SK-N-SH treated with all-trans-retinoic acid at 6 μM for 48 hours (cell line): ENCODE results near the gene SRCAP.

Source experiments
- ATAC-seq: fragments of 200-7000 bp; cut with Tn5 transposase; 3 replicates; pipeline ENCODE4 v1.9.1; 2020; ENCODE audit warnings: mild to moderate bottlenecking, moderate library complexity
- ARNTL ChIP-seq: fragments of 450-650 bp; formaldehyde crosslinking; IDR thresholded peaks from 2 replicates; pipeline ENCODE4 v1.5.0; 2020; ENCODE audit warnings: low read depth, mild to moderate bottlenecking, moderate library complexity, borderline replicate concordance
- BACH2 ChIP-seq: fragments of 250-450 bp; sonication (Bioruptor Pico); IDR thresholded peaks from 2 replicates; pipeline ENCODE4 v1.9.0; 2021; ENCODE audit warnings: mild to moderate bottlenecking, borderline replicate concordance
- CREB5 ChIP-seq: fragments of 250-450 bp; sonication (Bioruptor Pico); IDR thresholded peaks from 2 replicates; pipeline ENCODE4 v1.5.1; 2020; ENCODE audit warnings: low read depth, mild to moderate bottlenecking, moderate library complexity
- CSDC2 ChIP-seq: fragments of 250-450 bp; sonication (Bioruptor Pico); IDR thresholded peaks from 2 replicates; pipeline ENCODE4 v1.5.0; 2020; ENCODE audit warnings: mild to moderate bottlenecking, moderate library complexity
- ESRRG ChIP-seq: fragments of 250-450 bp; sonication (Bioruptor Pico); IDR thresholded peaks from 2 replicates; pipeline ENCODE4 v1.6.1; 2021; ENCODE audit warnings: mild to moderate bottlenecking
- GLIS3 ChIP-seq: fragments of 250-450 bp; sonication (Bioruptor Pico); IDR thresholded peaks from 2 replicates; pipeline ENCODE4 v1.5.0; 2020; ENCODE audit warnings: mild to moderate bottlenecking, moderate library complexity
- ISL1 ChIP-seq: fragments of 250-450 bp; sonication (Bioruptor Pico); IDR thresholded peaks from 2 replicates; pipeline ENCODE4 v2.1.2; 2022; ENCODE audit warnings: mild to moderate bottlenecking, moderate library complexity
- OSR1 ChIP-seq: fragments of 250-450 bp; sonication (Bioruptor Pico); IDR thresholded peaks from 2 replicates; pipeline ENCODE4 v1.8.0; 2022; ENCODE audit warnings: moderate library complexity, mild to moderate bottlenecking, inconsistent platforms
- PATZ1 ChIP-seq: fragments of 250-450 bp; sonication (Bioruptor Pico); IDR thresholded peaks from 2 replicates; pipeline ENCODE4 v1.8.0; 2020; ENCODE audit warnings: mild to moderate bottlenecking, moderate library complexity, borderline replicate concordance
- POU6F1 ChIP-seq: fragments of 250-450 bp; sonication (Bioruptor Pico); IDR thresholded peaks from 2 replicates; pipeline ENCODE4 v1.8.0; 2021; ENCODE audit warnings: low read depth, mild to moderate bottlenecking, moderate library complexity, borderline replicate concordance
- PPARA ChIP-seq: fragments of 250-450 bp; sonication (Bioruptor Pico); IDR thresholded peaks from 2 replicates; pipeline ENCODE4 v1.5.0; 2020; ENCODE audit warnings: mild to moderate bottlenecking, borderline replicate concordance
- RARB ChIP-seq: fragments of 250-450 bp; sonication (Bioruptor Pico); IDR thresholded peaks from 2 replicates; pipeline ENCODE4 v1.8.0; 2021; ENCODE audit warnings: mild to moderate bottlenecking, moderate library complexity
- SNAI2 ChIP-seq: fragments of 250-450 bp; sonication (Bioruptor Pico); IDR thresholded peaks from 2 replicates; pipeline ENCODE4 v1.5.0; 2020; ENCODE audit warnings: mild to moderate bottlenecking, moderate library complexity
- TCF4 ChIP-seq: fragments of 250-450 bp; sonication (Bioruptor Pico); IDR thresholded peaks from 2 replicates; pipeline ENCODE4 v1.8.0; 2021; ENCODE audit warnings: mild to moderate bottlenecking, moderate library complexity, borderline replicate concordance
- TOX ChIP-seq: fragments of 250-450 bp; sonication (Bioruptor Pico); IDR thresholded peaks from 2 replicates; pipeline ENCODE4 v1.8.0; 2021; ENCODE audit warnings: mild to moderate bottlenecking, moderate library complexity, borderline replicate concordance
- TSHZ2 ChIP-seq: fragments of 250-450 bp; sonication (Bioruptor Pico); IDR thresholded peaks from 2 replicates; pipeline ENCODE4 v1.5.0; 2020; ENCODE audit warnings: mild to moderate bottlenecking, moderate library complexity
- ZC3H10 ChIP-seq: fragments of 250-450 bp; sonication (Bioruptor Pico); IDR thresholded peaks from 2 replicates; pipeline ENCODE4 v1.5.1; 2021; ENCODE audit warnings: mild to moderate bottlenecking, moderate library complexity
- ZFP3 ChIP-seq: fragments of 250-450 bp; sonication (Bioruptor Pico); IDR thresholded peaks from 2 replicates; pipeline ENCODE4 v1.5.0; 2020; ENCODE audit warnings: mild to moderate bottlenecking, moderate library complexity
- ZFP30 ChIP-seq: fragments of 450-650 bp; formaldehyde crosslinking; IDR thresholded peaks from 2 replicates; pipeline ENCODE4 v1.5.0; 2022; ENCODE audit warnings: mild to moderate bottlenecking, moderate library complexity
- ZNF565 ChIP-seq: fragments of 450-650 bp; formaldehyde crosslinking; conservative IDR thresholded peaks from 2 replicates; pipeline ENCODE4 v1.5.0; 2020; ENCODE audit warnings: low read depth, mild to moderate bottlenecking, moderate library complexity
- ZNF70 ChIP-seq: fragments of 450-650 bp; formaldehyde crosslinking; IDR thresholded peaks from 2 replicates; pipeline ENCODE4 v1.5.0; 2020; ENCODE audit warnings: mild to moderate bottlenecking, moderate library complexity
- ZNF8 ChIP-seq: fragments of 450-650 bp; formaldehyde crosslinking; IDR thresholded peaks from 2 replicates; pipeline ENCODE4 v1.5.0; 2020; ENCODE audit warnings: mild to moderate bottlenecking, moderate library complexity

SRCAP gene

GRCh38 chr16:30762991-30763725 lies 64.2 kb downstream of the SRCAP start:
- no peak for ATAC-seq
- TF ChIP-seq RARB (CRISPR knock-in tag), result no peak
- TF ChIP-seq OSR1 (CRISPR knock-in tag), result no peak
- TF ChIP-seq CREB5 (CRISPR knock-in tag), result no peak
- no peak for TF ChIP-seq POU6F1
- no peak for TF ChIP-seq TSHZ2 (CRISPR knock-in tag)
- TF ChIP-seq TOX (CRISPR knock-in tag), result no peak
- TF ChIP-seq TCF4 (CRISPR knock-in tag), result no peak
- TF ChIP-seq BACH2 (CRISPR knock-in tag), result no peak
- TF ChIP-seq PATZ1 (CRISPR knock-in tag), result no peak
- no peak for TF ChIP-seq ARNTL
- TF ChIP-seq ZFP3 (CRISPR knock-in tag), result no peak
- no peak for TF ChIP-seq ISL1
- no peak for TF ChIP-seq ZNF70 (CRISPR knock-in tag)
- TF ChIP-seq ZNF8 (CRISPR knock-in tag), result no peak
- no peak for TF ChIP-seq PPARA (CRISPR knock-in tag)
- no peak for TF ChIP-seq ZNF565 (CRISPR knock-in tag)
- no peak for TF ChIP-seq ESRRG (CRISPR knock-in tag)
- TF ChIP-seq SNAI2 (CRISPR knock-in tag), result no peak
- TF ChIP-seq CSDC2 (CRISPR knock-in tag), result no peak
- no peak for TF ChIP-seq GLIS3 (CRISPR knock-in tag)

- no peak for ATAC-seq
- TF ChIP-seq ZC3H10 (CRISPR knock-in tag) (no peak), CREB5 (CRISPR knock-in tag) (no peak), PATZ1 (CRISPR knock-in tag) (no peak), ZNF565 (CRISPR knock-in tag) (no peak), POU6F1 (no peak), SNAI2 (CRISPR knock-in tag) (no peak), OSR1 (CRISPR knock-in tag) (no peak), ZFP3 (CRISPR knock-in tag) (no peak), ZFP30 (CRISPR knock-in tag) (no peak), TCF4 (CRISPR knock-in tag) (no peak), ARNTL (no peak), GLIS3 (CRISPR knock-in tag) (no peak)
These were observed 65.1 kb downstream of the SRCAP start for GRCh38 chr16:30764086-30764485.
